Upper lobe of left lung (tissue), 6 donors: ENCODE data around the gene CDH13. TPM values are rescaled to one million over a fixed set of nuclear protein-coding genes. Genes with fewer than 3 reads are reported as not detected.
A peak's percentile ranks its signal among the peaks of the same experiment; 100 is the strongest.

Experiments
- ATAC-seq, 2 donors: fragments of 200-7000 bp; cut with Tn5 transposase; one replicate each; pipeline ENCODE4 v1.9.1; 2022; ENCODE audit warnings: mild to moderate bottlenecking in 2 of 2, moderate library complexity in 2 of 2; ENCODE audit not compliant: low FRiP score in 2 of 2
- DNase-seq, 2 donors: peaks; one replicate each; pipeline ENCODE4 v3.0.0-alpha.2; 2019 to 2020
- H3K27ac ChIP-seq, 4 donors: fragments of 200-600 bp; sonication (generic); one replicate each; pipeline ENCODE4 v1.5.1; 2016 to 2019
- H3K27me3 ChIP-seq, 4 donors: fragments of 200-600 bp; sonication (generic); one replicate each; pipeline ENCODE4 v1.5.1; 2017 to 2019
- H3K36me3 ChIP-seq, 4 donors: fragments of 200-600 bp; sonication (generic); one replicate each; pipeline ENCODE4 v1.5.1; 2016 to 2019
- H3K4me1 ChIP-seq, 4 donors: fragments of 200-600 bp; sonication (generic); one replicate each; pipeline ENCODE4 v1.5.1; 2018 to 2019
- H3K4me3 ChIP-seq, 4 donors: fragments of 200-600 bp; sonication (generic); one replicate each; pipeline ENCODE4 v1.5.1; 2017 to 2019; ENCODE audit warnings: mild to moderate bottlenecking in 2 of 4, moderate library complexity in 1 of 4
- H3K9me3 ChIP-seq, 4 donors: fragments of 200-600 bp; sonication (generic); one replicate each; pipeline ENCODE4 v1.5.1; 2018 to 2019
- CTCF ChIP-seq, 6 experiments: fragments of 450-650 bp in 4 of 6; fragments of 200-600 bp in 2 of 6; sonication (generic) in 2 of 6; IDR thresholded peaks; one replicate each; pipeline ENCODE4 v1.5.1; 2016 to 2019; ENCODE audit warnings: antibody characterized with exemption in 6 of 6
- EP300 ChIP-seq, 4 donors: sonication (generic); formaldehyde crosslinking; IDR thresholded peaks; one replicate each; pipeline ENCODE4 v1.5.1; 2017; ENCODE audit warnings: antibody characterized with exemption in 4 of 4, control low read depth in 2 of 4
- POLR2A ChIP-seq, 4 donors: fragments of 450-650 bp; IDR thresholded peaks; one replicate each; pipeline ENCODE4 v1.5.1; 2016 to 2017; ENCODE audit warnings: antibody characterized with exemption in 4 of 4, mild to moderate bottlenecking in 2 of 4
- POLR2AphosphoS5 ChIP-seq, 2 donors: sonication (generic); formaldehyde crosslinking; IDR thresholded peaks; one replicate each; pipeline ENCODE4 v1.5.1; 2017; ENCODE audit warnings: antibody characterized with exemption in 2 of 2
- WGBS, 2 donors: methylation state at CpG; one replicate each; pipeline ENCODE4 v1.1.5; 2017 to 2018; 5-methylcytosine and 5-hydroxymethylcytosine counted together
- total RNA-seq, 6 donors: library from RNA; depleted of rRNA in 4 of 6; stranded (reverse); fragments of >200 nt in 4 of 6; gene quantifications; one replicate each; pipeline versions ENCODE4 v1.1.0 to v1.2.1, GENCODE V29; 2016 to 2021
- donor health status: DM: no; HTN: no; CAD: no; lungs with moderate emphysema.
- donor health status: DM: no; HTN: yes; CAD: no; lungs with severe emphysema.

The CDH13 gene
- total RNA-seq, 6 donors from 2014 or later: 11.3 to 39.8 (median 19.9) TPM

- TF ChIP-seq POLR2A (IDR thresholded peaks at IDR 0.05): no peak
- no peak for TF ChIP-seq EP300 (IDR thresholded peaks at IDR 0.05)
- TF ChIP-seq CTCF (IDR thresholded peaks at IDR 0.05): no peak
- TF ChIP-seq POLR2AphosphoS5 (IDR thresholded peaks at IDR 0.05): no peak
- 62 to 72% methylated on average over 13 of the region's 13 CpGs for WGBS, 2 donors
- H3K27ac ChIP-seq: no peak overlapping the region
- DNase-seq: no peak
- H3K4me3 ChIP-seq: no peak overlapping the region
- H3K36me3 ChIP-seq: no peaks in the 10 kb centered on the region
- no peaks in the 10 kb centered on the region for H3K27me3 ChIP-seq
- ATAC-seq: no peak
- H3K9me3 ChIP-seq: no peaks in the 10 kb centered on the region
- no peaks in the 10 kb centered on the region for H3K4me1 ChIP-seq
Measured at GRCh38 chr16:83682116-83682867, 1055.5 kb downstream of the CDH13 start.

GRCh38 chr16:83682868-83683235 lies 1056.1 kb downstream of the CDH13 start:
- ATAC-seq: peak in 1 of 2 donors; percentile 11
- Histone ChIP-seq H3K27ac (no peak overlapping the region), H3K9me3 (no peaks in the 10 kb centered on the region), H3K36me3 (no peaks in the 10 kb centered on the region), H3K4me3 (no peak overlapping the region), H3K27me3 (no peaks in the 10 kb centered on the region), H3K4me1 (no peaks in the 10 kb centered on the region)
- no peak for DNase-seq
- TF ChIP-seq EP300 (IDR thresholded peaks at IDR 0.05): no peak
- WGBS, 2 donors: 41 to 64% methylated on average over 7 of the region's 7 CpGs

- DNase-seq (no peak), ATAC-seq (no peak)
- WGBS, 2 donors: 81 to 85% methylated on average over 8 of the region's 8 CpGs
- Histone ChIP-seq H3K27me3 (no peaks in the 10 kb centered on the region), H3K4me3 (no peak overlapping the region), H3K4me1 (peaks cover 0 to 3% (median 0%) of the 10 kb centered on the region in 4 donors), H3K27ac (no peak overlapping the region), H3K9me3 (no peaks in the 10 kb centered on the region), H3K36me3 (no peaks in the 10 kb centered on the region)
- no peak for TF ChIP-seq CTCF (IDR thresholded peaks at IDR 0.05)
- no peak for TF ChIP-seq POLR2AphosphoS5 (IDR thresholded peaks at IDR 0.05)
- no peak for TF ChIP-seq POLR2A (IDR thresholded peaks at IDR 0.05)
- no peak for TF ChIP-seq EP300 (IDR thresholded peaks at IDR 0.05)
Measured at GRCh38 chr16:83685615-83686165, 1058.9 kb downstream of the CDH13 start.

- TF ChIP-seq POLR2A (IDR thresholded peaks at IDR 0.05) (no peak), EP300 (IDR thresholded peaks at IDR 0.05) (no peak), CTCF (IDR thresholded peaks at IDR 0.05) (no peak), POLR2AphosphoS5 (IDR thresholded peaks at IDR 0.05) (no peak)
- no peaks in the 10 kb centered on the region for H3K27me3 ChIP-seq
- peaks cover 0 to 3% (median 0%) of the 10 kb centered on the region in 4 donors for H3K4me1 ChIP-seq
- ATAC-seq (no peak), DNase-seq (no peak)
- no peak overlapping the region for H3K4me3 ChIP-seq
- H3K9me3 ChIP-seq: no peaks in the 10 kb centered on the region
- H3K27ac ChIP-seq: no peak overlapping the region
- H3K36me3 ChIP-seq: no peaks in the 10 kb centered on the region
- WGBS, 2 donors: 92 to 94% methylated on average over 3 of the region's 3 CpGs
Measured at GRCh38 chr16:83686726-83687125, 1060.0 kb downstream of the CDH13 start.

- Histone ChIP-seq H3K4me1 (peaks cover 0 to 3% (median 0%) of the 10 kb centered on the region in 4 donors), H3K4me3 (no peak overlapping the region), H3K9me3 (no peaks in the 10 kb centered on the region), H3K36me3 (no peaks in the 10 kb centered on the region), H3K27me3 (no peaks in the 10 kb centered on the region), H3K27ac (no peak overlapping the region)
- 29 to 32% methylated on average over 5 of the region's 5 CpGs for WGBS, 2 donors
- ATAC-seq (peak in 1 of 2 donors; percentile 38), DNase-seq (no peak)
- TF ChIP-seq POLR2A (IDR thresholded peaks at IDR 0.05): no peak
- peak in 1 of 2 donors; percentile 30 for TF ChIP-seq POLR2AphosphoS5 (IDR thresholded peaks at IDR 0.05)
Measured at GRCh38 chr16:83689385-83689831, 1062.6 kb downstream of the CDH13 start.
